Measurements from ENCODE around the gene FLNB. TPM values are rescaled to one million over a fixed set of nuclear protein-coding genes. Genes with fewer than 3 reads are reported as not detected.

The FLNB gene
- polyA plus RNA-seq, 1 of the 3 experiments (the other 2 are of a cell fraction), result 127 TPM

DNA sequence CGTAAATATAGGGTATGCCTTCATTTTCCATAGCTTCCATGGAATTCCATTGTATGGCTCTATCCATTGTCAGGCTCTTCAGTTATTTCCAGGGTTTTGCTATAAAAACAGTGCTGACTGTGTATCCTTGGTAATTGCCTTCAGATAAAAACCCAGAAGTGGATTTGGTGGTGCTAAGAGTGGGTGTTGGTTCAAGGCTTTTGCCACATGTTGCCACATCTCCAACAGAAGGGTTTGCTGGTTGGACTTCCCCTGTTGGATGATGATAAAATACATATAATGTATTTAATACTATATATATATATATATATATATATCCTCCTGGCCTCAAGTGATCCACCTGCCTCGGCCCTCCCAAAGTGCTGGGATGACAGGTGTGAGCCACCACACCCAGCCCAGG is 97.8 kb downstream of the FLNB start:
- Histone ChIP-seq H3K27me3 (ENCODE audit: insufficient read depth) (no peaks in the 10 kb centered on the region), H3K9me3 (no peaks in the 10 kb centered on the region), H3K79me2 (ENCODE audit: insufficient read depth) (0 out of 2 replicates have a peak, but pooled peaks cover 3% of the 10 kb centered on the region), H3K36me3 (replicated peaks in 1 of 2; ENCODE audit: control insufficient read depth in 1 of 2, insufficient read depth in 2 of 2, low read length in 1 of 2) (peaks cover 70 to 89% of the 10 kb centered on the region in 2 experiments), H3K4me1 (ENCODE audit: control insufficient read depth in 1 of 2, insufficient read depth in 2 of 2, low read depth in 1 of 2, low read length in 1 of 2) (no peaks in the 10 kb centered on the region), H4K20me1 (ENCODE audit: insufficient read depth) (no peaks in the 10 kb centered on the region), H3K4me2 (no peak overlapping the region), H3K9me2 (no peaks in the 10 kb centered on the region), H3K4me3 (ENCODE audit: low read depth in 2 of 2, low read length in 1 of 2) (no peak overlapping the region), H3F3A (replicated peaks; ENCODE audit: insufficient read depth) (peaks cover 5% of the 10 kb centered on the region), H3K9ac (no peak overlapping the region), H2AFZ (ENCODE audit: low read depth) (no peak overlapping the region), H3K27ac (ENCODE audit: low read depth in 2 of 2, low read length in 1 of 2) (no peak overlapping the region)
- 98% methylated on average over 2 of the region's 2 CpGs for WGBS (ENCODE audit: low lambda C conversion rate)
- TF ChIP-seq EZH2phosphoT487 (IDR thresholded peaks at IDR 0.05; ENCODE audit: borderline replicate concordance, low read depth) (no peak), YY1 (IDR thresholded peaks at IDR 0.05; ENCODE audit: low read depth) (no peak), GATA2 (CRISPR knock-in tag; IDR thresholded peaks at IDR 0.05) (no peak)
- TF ChIP-seq, protein P1, sequence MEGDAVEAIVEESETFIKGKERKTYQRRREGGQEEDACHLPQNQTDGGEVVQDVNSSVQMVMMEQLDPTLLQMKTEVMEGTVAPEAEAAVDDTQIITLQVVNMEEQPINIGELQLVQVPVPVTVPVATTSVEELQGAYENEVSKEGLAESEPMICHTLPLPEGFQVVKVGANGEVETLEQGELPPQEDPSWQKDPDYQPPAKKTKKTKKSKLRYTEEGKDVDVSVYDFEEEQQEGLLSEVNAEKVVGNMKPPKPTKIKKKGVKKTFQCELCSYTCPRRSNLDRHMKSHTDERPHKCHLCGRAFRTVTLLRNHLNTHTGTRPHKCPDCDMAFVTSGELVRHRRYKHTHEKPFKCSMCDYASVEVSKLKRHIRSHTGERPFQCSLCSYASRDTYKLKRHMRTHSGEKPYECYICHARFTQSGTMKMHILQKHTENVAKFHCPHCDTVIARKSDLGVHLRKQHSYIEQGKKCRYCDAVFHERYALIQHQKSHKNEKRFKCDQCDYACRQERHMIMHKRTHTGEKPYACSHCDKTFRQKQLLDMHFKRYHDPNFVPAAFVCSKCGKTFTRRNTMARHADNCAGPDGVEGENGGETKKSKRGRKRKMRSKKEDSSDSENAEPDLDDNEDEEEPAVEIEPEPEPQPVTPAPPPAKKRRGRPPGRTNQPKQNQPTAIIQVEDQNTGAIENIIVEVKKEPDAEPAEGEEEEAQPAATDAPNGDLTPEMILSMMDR (IDR thresholded peaks at IDR 0.05), result no peak
- ChIA-PET CTCF (interaction anchor here (1.6 kb wide), 1 partner anchor 71 kb away, joined by 3 read pairs; no protein-coding TSS in a partner anchor), POLR2A (no interaction called here)
- no peak for DNase-seq

DNA sequence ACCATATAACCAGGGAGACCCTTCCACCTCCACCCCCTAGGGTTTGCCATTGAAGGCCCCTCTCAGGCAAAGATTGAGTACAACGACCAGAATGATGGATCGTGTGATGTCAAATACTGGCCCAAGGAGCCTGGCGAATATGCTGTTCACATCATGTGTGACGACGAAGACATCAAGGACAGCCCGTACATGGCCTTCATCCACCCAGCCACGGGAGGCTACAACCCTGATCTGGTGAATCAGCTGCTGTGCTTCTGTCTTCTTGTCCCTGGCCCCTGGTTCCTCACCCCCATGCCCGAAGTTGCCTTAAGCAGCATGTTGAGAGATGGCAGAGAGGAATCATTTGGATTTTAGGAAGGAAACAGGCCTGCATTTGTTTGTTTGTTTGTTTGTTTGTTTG is 98.4 kb downstream of the FLNB start:
- Histone ChIP-seq H3K4me3 (ENCODE audit: low read depth in 2 of 2, low read length in 1 of 2) (no peak overlapping the region), H2AFZ (ENCODE audit: low read depth) (no peak overlapping the region), H3K79me2 (ENCODE audit: insufficient read depth) (0 out of 2 replicates have a peak, but pooled peaks cover 3% of the 10 kb centered on the region), H3K4me2 (no peak overlapping the region), H3K9me3 (no peaks in the 10 kb centered on the region), H3K36me3 (replicated peaks in 1 of 2; ENCODE audit: control insufficient read depth in 1 of 2, insufficient read depth in 2 of 2, low read length in 1 of 2) (peaks cover 67 to 89% of the 10 kb centered on the region in 2 experiments), H3K27me3 (ENCODE audit: insufficient read depth) (no peaks in the 10 kb centered on the region), H3K9me2 (no peaks in the 10 kb centered on the region), H3F3A (replicated peaks; ENCODE audit: insufficient read depth) (peaks cover 5% of the 10 kb centered on the region), H3K4me1 (ENCODE audit: control insufficient read depth in 1 of 2, insufficient read depth in 2 of 2, low read depth in 1 of 2, low read length in 1 of 2) (no peaks in the 10 kb centered on the region), H4K20me1 (ENCODE audit: insufficient read depth) (no peaks in the 10 kb centered on the region), H3K9ac (no peak overlapping the region), H3K27ac (ENCODE audit: low read depth in 2 of 2, low read length in 1 of 2) (no peak overlapping the region)
- no peak for DNase-seq
- POLR2A ChIA-PET, result no interaction called here
- WGBS (ENCODE audit: low lambda C conversion rate), result 97% methylated on average over 8 of the region's 8 CpGs
- CTCF ChIA-PET, result interaction anchor here (1.6 kb wide), 1 partner anchor 71 kb away, joined by 3 read pairs; no protein-coding TSS in a partner anchor
- TF ChIP-seq POLR2AphosphoS5 (IDR thresholded peaks at IDR 0.05; ENCODE audit: low read depth, low read length) (no peak), TAF1 (IDR thresholded peaks at IDR 0.05; ENCODE audit: borderline replicate concordance, low read depth, low read length) (no peak), RXRA (IDR thresholded peaks at IDR 0.05; ENCODE audit: borderline replicate concordance, low read depth) (no peak), GATA2 (CRISPR knock-in tag; IDR thresholded peaks at IDR 0.05) (no peak), TCF12 (IDR thresholded peaks at IDR 0.05) (no peak), RCOR1 (IDR thresholded peaks at IDR 0.05; ENCODE audit: low read length) (no peak), YY1 (IDR thresholded peaks at IDR 0.05; ENCODE audit: low read depth) (no peak), JUND (IDR thresholded peaks at IDR 0.05) (no peak), CHD2 (IDR thresholded peaks at IDR 0.05; ENCODE audit: low read length, partially characterized antibody) (no peak), TEAD4 (IDR thresholded peaks at IDR 0.05; ENCODE audit: borderline replicate concordance, insufficient read depth) (no peak), FOXJ3 (CRISPR knock-in tag; IDR thresholded peaks at IDR 0.05) (no peak), RAD21 (IDR thresholded peaks at IDR 0.05; ENCODE audit: low read length) (no peak), RFX5 (IDR thresholded peaks at IDR 0.05; ENCODE audit: low read length) (no peak)
- TF ChIP-seq, protein P2, sequence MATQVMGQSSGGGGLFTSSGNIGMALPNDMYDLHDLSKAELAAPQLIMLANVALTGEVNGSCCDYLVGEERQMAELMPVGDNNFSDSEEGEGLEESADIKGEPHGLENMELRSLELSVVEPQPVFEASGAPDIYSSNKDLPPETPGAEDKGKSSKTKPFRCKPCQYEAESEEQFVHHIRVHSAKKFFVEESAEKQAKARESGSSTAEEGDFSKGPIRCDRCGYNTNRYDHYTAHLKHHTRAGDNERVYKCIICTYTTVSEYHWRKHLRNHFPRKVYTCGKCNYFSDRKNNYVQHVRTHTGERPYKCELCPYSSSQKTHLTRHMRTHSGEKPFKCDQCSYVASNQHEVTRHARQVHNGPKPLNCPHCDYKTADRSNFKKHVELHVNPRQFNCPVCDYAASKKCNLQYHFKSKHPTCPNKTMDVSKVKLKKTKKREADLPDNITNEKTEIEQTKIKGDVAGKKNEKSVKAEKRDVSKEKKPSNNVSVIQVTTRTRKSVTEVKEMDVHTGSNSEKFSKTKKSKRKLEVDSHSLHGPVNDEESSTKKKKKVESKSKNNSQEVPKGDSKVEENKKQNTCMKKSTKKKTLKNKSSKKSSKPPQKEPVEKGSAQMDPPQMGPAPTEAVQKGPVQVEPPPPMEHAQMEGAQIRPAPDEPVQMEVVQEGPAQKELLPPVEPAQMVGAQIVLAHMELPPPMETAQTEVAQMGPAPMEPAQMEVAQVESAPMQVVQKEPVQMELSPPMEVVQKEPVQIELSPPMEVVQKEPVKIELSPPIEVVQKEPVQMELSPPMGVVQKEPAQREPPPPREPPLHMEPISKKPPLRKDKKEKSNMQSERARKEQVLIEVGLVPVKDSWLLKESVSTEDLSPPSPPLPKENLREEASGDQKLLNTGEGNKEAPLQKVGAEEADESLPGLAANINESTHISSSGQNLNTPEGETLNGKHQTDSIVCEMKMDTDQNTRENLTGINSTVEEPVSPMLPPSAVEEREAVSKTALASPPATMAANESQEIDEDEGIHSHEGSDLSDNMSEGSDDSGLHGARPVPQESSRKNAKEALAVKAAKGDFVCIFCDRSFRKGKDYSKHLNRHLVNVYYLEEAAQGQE (IDR thresholded peaks at IDR 0.05; ENCODE audit: low read depth, low read length), result no peak

All from SK-N-SH (cell line).